K562 (cell line): ENCODE data around the gene SCARF2. TPM values are rescaled to one million over a fixed set of nuclear protein-coding genes. Genes with fewer than 3 reads are reported as not detected.
A peak's percentile ranks its signal among the peaks of the same experiment; 100 is the strongest.

ENCODE experiments used
- BRCA1 ChIP-seq, 2 experiments: fragments of 450-650 bp in 1 of 2; sonication (generic) in 1 of 2; formaldehyde crosslinking in 1 of 2; IDR thresholded peaks; 2 replicates each; pipeline versions ENCODE4 v1.5.0 to v1.6.1; 2017 to 2020; ENCODE audit warnings: mild to moderate bottlenecking in 1 of 2, missing genetic modification reagents in 1 of 2
- HDAC8 ChIP-seq: fragments of 450-650 bp; IDR thresholded peaks from 2 replicates; pipeline ENCODE4 v1.6.1; 2016; ENCODE audit warnings: mild to moderate bottlenecking, missing genetic modification characterization, moderate library complexity, missing compliant biosample characterization
- MYBL2 ChIP-seq, 2 experiments: fragments of 450-650 bp in 1 of 2; sonication (generic) in 1 of 2; formaldehyde crosslinking in 1 of 2; IDR thresholded peaks; 2 replicates each; pipeline versions ENCODE4 v1.6.1 to v1.8.1; 2017 to 2022; ENCODE audit warnings: borderline replicate concordance in 1 of 2, inconsistent platforms in 1 of 2, low read depth in 1 of 2, mild to moderate bottlenecking in 1 of 2, missing genetic modification reagents in 1 of 2, moderate library complexity in 1 of 2
- NFIC ChIP-seq: fragments of 450-650 bp; IDR thresholded peaks from 2 replicates; pipeline ENCODE4 v1.6.1; 2017; ENCODE audit warnings: mild to moderate bottlenecking, inconsistent platforms
- NR3C1 ChIP-seq: sonication (generic); formaldehyde crosslinking; IDR thresholded peaks from 2 replicates; pipeline ENCODE4 v1.8.1; 2022; ENCODE audit warnings: missing genetic modification reagents
- SMAD4 ChIP-seq: fragments of 250-450 bp; sonication (Bioruptor Pico); conservative IDR thresholded peaks from 2 replicates; pipeline ENCODE4 v1.8.0; 2021; ENCODE audit warnings: inconsistent platforms, mild to moderate bottlenecking, moderate library complexity
- STAG1 ChIP-seq: sonication (generic); formaldehyde crosslinking; IDR thresholded peaks from 2 replicates; pipeline ENCODE4 v1.5.0; 2020; ENCODE audit warnings: missing genetic modification reagents, borderline replicate concordance
- ZNF175 ChIP-seq: fragments of 200-800 bp; sonication (Bioruptor generic); IDR thresholded peaks from 2 replicates; pipeline ENCODE4 v1.6.1; 2016; ENCODE audit warnings: low read depth, mild to moderate bottlenecking, missing genetic modification characterization, missing compliant biosample characterization
- ZNF23 ChIP-seq: fragments of 250-450 bp; sonication (Bioruptor Pico); IDR thresholded peaks from 2 replicates; pipeline ENCODE4 v1.4.0; 2020; ENCODE audit warnings: mild to moderate bottlenecking
- ZNF695 ChIP-seq: fragments of 450-650 bp; formaldehyde crosslinking; IDR thresholded peaks from 2 replicates; pipeline ENCODE4 v1.4.0; 2020; ENCODE audit warnings: mild to moderate bottlenecking, moderate library complexity
- ZNF699 ChIP-seq: fragments of 250-450 bp; sonication (Bioruptor Pico); IDR thresholded peaks from 2 replicates; pipeline ENCODE4 v1.8.0; 2021; ENCODE audit warnings: mild to moderate bottlenecking, moderate library complexity; ENCODE audit not compliant: insufficient replicate concordance
- polyA plus RNA-seq, 8 experiments: library from polyadenylated mRNA; depleted of rRNA in 4 of 8; stranded (reverse) in 5 of 8; unstranded in 3 of 8; fragments of >200 nt; fragmentation: Nextera tagmentation in 2 of 8; fragmentation: Illumina TruSeq in 1 of 8; extraction: Ambion mirVana in 2 of 8; extraction: Trizol in 1 of 8; gene quantifications; 2 replicates each; pipeline versions ENCODE4 v1.2.1 to v1.2.3, GENCODE V29; 2011 to 2014; ENCODE audit warnings: inconsistent platforms in 1 of 8, missing spikeins in 1 of 8
- total RNA-seq, 7 experiments: library from RNA; depleted of rRNA in 6 of 7; stranded (reverse); fragments of >200 nt in 6 of 7; fragmentation: Illumina TruSeq in 2 of 7; extraction: Trizol in 2 of 7; gene quantifications; 2 replicates each; pipeline versions ENCODE4 v1.2.1 to v1.2.3, GENCODE V29; 2011 to 2021; ENCODE audit warnings: low replicate concordance in 1 of 7
- TF ChIP-seq, protein P1 (sequence below), 2 experiments: fragments of 450-650 bp; formaldehyde crosslinking in 1 of 2; IDR thresholded peaks; 2 replicates each; pipeline versions ENCODE4 v1.4.0 to v1.6.1; 2014 to 2020; ENCODE audit warnings: mild to moderate bottlenecking in 2 of 2, borderline replicate concordance in 1 of 2, low read depth in 1 of 2
- TF ChIP-seq, protein P2 (sequence below), 2 experiments: fragments of 450-650 bp; IDR thresholded peaks; 2 replicates each; pipeline ENCODE4 v1.6.1; 2018; ENCODE audit warnings: mild to moderate bottlenecking in 2 of 2, low read depth in 1 of 2; ENCODE audit not compliant: partially characterized antibody in 2 of 2

The SCARF2 gene
- total and polyA plus RNA-seq, 9 of the 15 experiments (the other 6 are each of a cell fraction or from before 2014, with no cell fraction given) = 0.06 to 0.32 (median 0.21) TPM; not detected in 5

DNA sequence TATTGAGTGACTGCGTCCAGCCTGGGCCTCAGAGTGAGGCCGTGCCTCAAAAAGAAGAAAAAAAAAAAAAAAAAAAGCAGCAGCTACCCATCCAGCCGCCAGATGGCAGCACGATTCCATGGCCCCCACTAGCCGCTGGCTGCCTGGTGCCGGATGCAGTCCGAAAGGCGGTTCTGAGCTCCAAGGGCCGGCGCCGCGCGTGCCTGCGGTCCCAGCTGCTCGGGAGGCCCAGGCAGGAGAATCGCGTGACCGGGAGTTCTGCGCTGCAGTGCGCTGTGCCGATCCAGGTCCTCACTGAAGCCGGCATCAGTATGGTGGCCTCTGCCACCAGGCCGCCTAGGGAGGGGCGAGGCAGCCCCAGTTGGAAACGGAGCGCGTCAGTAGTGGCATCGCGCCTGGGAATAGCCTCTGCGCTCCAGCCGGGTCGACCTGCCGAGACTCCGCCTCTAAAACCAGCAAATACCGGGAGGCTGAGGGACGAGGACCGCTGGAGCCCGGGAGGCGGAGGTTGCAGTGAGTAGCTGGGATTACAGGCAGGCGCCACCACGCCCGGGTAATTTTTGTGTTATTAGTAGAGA lies 19.3 kb downstream of the SCARF2 start (continued):
- TF ChIP-seq HDAC8 (tag) (peak; percentile 68; the same call in 1 of the 2 replicates), ZNF699 (peak; percentile 18), SMAD4 (CRISPR knock-in tag) (peak; percentile 87), MYBL2 (IDR thresholded peaks at IDR 0.05; ENCODE audit: low read depth) (no peak), MYBL2 (CRISPR knock-in tag; IDR thresholded peaks at IDR 0.05; ENCODE audit: borderline replicate concordance) (no peak), ZNF175 (CRISPR knock-in tag) (no peak), BRCA1 (IDR thresholded peaks at IDR 0.05) (no peak), BRCA1 (CRISPR knock-in tag; IDR thresholded peaks at IDR 0.05) (no peak), ZNF695 (CRISPR knock-in tag) (no peak; the same call in 1 of the 2 replicates), STAG1 (CRISPR knock-in tag) (peak; percentile 94), NFIC (no peak), NR3C1 (no peak), ZNF23 (CRISPR knock-in tag) (no peak)
- TF ChIP-seq, protein P1, sequence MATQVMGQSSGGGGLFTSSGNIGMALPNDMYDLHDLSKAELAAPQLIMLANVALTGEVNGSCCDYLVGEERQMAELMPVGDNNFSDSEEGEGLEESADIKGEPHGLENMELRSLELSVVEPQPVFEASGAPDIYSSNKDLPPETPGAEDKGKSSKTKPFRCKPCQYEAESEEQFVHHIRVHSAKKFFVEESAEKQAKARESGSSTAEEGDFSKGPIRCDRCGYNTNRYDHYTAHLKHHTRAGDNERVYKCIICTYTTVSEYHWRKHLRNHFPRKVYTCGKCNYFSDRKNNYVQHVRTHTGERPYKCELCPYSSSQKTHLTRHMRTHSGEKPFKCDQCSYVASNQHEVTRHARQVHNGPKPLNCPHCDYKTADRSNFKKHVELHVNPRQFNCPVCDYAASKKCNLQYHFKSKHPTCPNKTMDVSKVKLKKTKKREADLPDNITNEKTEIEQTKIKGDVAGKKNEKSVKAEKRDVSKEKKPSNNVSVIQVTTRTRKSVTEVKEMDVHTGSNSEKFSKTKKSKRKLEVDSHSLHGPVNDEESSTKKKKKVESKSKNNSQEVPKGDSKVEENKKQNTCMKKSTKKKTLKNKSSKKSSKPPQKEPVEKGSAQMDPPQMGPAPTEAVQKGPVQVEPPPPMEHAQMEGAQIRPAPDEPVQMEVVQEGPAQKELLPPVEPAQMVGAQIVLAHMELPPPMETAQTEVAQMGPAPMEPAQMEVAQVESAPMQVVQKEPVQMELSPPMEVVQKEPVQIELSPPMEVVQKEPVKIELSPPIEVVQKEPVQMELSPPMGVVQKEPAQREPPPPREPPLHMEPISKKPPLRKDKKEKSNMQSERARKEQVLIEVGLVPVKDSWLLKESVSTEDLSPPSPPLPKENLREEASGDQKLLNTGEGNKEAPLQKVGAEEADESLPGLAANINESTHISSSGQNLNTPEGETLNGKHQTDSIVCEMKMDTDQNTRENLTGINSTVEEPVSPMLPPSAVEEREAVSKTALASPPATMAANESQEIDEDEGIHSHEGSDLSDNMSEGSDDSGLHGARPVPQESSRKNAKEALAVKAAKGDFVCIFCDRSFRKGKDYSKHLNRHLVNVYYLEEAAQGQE (IDR thresholded peaks at IDR 0.05; ENCODE audit: borderline replicate concordance) = peak; percentile 98
- TF ChIP-seq, protein P1 (CRISPR knock-in tag; IDR thresholded peaks at IDR 0.05; ENCODE audit: low read depth) = peak; percentile 83
- TF ChIP-seq, protein P2, sequence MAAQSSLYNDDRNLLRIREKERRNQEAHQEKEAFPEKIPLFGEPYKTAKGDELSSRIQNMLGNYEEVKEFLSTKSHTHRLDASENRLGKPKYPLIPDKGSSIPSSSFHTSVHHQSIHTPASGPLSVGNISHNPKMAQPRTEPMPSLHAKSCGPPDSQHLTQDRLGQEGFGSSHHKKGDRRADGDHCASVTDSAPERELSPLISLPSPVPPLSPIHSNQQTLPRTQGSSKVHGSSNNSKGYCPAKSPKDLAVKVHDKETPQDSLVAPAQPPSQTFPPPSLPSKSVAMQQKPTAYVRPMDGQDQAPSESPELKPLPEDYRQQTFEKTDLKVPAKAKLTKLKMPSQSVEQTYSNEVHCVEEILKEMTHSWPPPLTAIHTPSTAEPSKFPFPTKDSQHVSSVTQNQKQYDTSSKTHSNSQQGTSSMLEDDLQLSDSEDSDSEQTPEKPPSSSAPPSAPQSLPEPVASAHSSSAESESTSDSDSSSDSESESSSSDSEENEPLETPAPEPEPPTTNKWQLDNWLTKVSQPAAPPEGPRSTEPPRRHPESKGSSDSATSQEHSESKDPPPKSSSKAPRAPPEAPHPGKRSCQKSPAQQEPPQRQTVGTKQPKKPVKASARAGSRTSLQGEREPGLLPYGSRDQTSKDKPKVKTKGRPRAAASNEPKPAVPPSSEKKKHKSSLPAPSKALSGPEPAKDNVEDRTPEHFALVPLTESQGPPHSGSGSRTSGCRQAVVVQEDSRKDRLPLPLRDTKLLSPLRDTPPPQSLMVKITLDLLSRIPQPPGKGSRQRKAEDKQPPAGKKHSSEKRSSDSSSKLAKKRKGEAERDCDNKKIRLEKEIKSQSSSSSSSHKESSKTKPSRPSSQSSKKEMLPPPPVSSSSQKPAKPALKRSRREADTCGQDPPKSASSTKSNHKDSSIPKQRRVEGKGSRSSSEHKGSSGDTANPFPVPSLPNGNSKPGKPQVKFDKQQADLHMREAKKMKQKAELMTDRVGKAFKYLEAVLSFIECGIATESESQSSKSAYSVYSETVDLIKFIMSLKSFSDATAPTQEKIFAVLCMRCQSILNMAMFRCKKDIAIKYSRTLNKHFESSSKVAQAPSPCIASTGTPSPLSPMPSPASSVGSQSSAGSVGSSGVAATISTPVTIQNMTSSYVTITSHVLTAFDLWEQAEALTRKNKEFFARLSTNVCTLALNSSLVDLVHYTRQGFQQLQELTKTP (IDR thresholded peaks at IDR 0.05; ENCODE audit: low read depth in 1 of 2, partially characterized antibody in 2 of 2) = no peak
